Measurements from ENCODE around the gene HOXB3. TPM values are rescaled to one million over a fixed set of nuclear protein-coding genes. Genes with fewer than 3 reads are reported as not detected.
A peak's percentile ranks its signal among the peaks of the same experiment; 100 is the strongest.

Gene HOXB3
- total RNA-seq, 1 experiment from 2014 or later, result 151 TPM

DNA sequence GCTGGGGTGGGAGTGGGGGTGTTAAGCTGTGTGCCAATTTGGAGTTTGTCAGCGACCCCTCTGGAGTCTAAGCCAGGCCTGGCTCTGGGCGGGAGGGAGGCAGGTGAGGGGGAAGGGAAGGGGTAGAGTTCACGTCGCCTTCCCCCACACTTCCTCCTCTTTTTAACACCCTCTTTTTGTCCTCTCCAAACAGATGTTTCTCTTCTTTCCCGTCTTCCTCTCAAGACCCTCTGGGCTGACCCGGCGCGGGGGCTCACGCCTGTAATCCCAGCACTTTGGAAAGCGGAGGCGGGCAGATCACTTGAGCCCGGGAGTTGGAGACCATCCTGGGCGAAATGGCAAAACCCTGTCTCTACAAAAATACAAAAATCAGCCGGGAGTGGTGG, 62.5 kb downstream of the HOXB3 start:
- intact Hi-C loops (cut with micrococcal nuclease; ENCODE audit: unreplicated experiment), result no loop called here
- no peak for DNase-seq
- no peak overlapping the region for H3K4me3 Mint-ChIP-seq (ENCODE audit: low read depth, unreplicated experiment)
- peaks cover 6% of the 10 kb centered on the region for H3K4me1 Mint-ChIP-seq (ENCODE audit: low read depth, unreplicated experiment)
- no peaks in the 10 kb centered on the region for H3K9me3 Mint-ChIP-seq (ENCODE audit: low read depth, unreplicated experiment)
- CTCF ChIA-PET, result no interaction called here
- peaks cover 72% of the 10 kb centered on the region for H3K27me3 Mint-ChIP-seq (ENCODE audit: unreplicated experiment)
- H3K27ac Mint-ChIP-seq (ENCODE audit: unreplicated experiment), result no peak overlapping the region
- BruUV-seq (replicated peaks), result no TSS peak
- TF ChIP-seq, protein P1, sequence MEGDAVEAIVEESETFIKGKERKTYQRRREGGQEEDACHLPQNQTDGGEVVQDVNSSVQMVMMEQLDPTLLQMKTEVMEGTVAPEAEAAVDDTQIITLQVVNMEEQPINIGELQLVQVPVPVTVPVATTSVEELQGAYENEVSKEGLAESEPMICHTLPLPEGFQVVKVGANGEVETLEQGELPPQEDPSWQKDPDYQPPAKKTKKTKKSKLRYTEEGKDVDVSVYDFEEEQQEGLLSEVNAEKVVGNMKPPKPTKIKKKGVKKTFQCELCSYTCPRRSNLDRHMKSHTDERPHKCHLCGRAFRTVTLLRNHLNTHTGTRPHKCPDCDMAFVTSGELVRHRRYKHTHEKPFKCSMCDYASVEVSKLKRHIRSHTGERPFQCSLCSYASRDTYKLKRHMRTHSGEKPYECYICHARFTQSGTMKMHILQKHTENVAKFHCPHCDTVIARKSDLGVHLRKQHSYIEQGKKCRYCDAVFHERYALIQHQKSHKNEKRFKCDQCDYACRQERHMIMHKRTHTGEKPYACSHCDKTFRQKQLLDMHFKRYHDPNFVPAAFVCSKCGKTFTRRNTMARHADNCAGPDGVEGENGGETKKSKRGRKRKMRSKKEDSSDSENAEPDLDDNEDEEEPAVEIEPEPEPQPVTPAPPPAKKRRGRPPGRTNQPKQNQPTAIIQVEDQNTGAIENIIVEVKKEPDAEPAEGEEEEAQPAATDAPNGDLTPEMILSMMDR (IDR thresholded peaks at IDR 0.05; ENCODE audit: unreplicated experiment), result no peak
- H3K36me3 Mint-ChIP-seq (ENCODE audit: insufficient read depth, unreplicated experiment), result no peaks in the 10 kb centered on the region

DNA sequence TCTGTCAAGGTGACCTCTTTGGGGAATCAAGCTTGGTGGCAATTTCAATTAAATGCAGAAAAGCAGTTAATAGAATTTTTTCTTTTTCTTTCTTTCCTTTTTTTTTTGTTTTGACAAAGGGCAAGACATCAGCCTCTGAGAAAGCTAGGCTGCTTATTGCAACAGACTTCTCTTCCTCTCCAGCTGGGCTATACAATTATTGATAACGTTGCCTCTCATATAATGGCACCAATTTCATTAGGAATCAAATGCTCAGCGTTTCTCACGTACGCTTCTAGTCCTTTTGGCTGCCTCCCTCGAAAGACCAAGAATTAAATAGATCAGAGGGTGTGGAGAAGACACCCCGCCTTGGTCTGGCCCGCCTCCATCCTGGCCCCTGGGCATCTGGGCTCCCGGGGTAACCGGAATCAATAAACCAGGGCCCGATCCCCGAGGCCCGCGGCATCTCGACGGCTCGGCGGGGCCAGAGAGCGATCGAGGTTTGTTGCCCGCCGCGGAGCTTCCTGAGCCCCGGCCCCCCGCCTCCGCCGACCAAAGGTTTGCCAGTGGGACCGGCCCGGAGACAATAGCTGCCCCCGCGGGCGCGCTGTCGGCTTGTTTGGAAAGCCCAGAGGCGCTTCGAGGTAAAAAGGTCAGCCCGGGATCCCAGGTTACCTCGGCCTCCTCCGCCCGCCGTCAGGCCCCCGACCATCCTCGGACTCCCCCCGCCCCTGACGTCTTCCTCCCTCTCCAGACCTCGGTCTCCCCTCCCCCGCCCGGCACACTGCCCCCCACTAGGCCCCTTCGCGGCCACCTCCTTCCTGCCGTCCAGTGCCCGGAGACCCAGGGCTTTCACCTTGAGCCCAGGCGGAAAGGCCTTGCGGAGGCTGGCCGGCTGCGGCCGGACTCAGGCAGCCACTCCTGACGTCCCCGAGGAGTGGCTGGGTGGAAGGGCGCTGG, 63.2 kb downstream of the HOXB3 start:
- peaks cover 66% of the 10 kb centered on the region for H3K27me3 Mint-ChIP-seq (ENCODE audit: unreplicated experiment)
- H3K27ac Mint-ChIP-seq (ENCODE audit: unreplicated experiment), result no peak overlapping the region
- H3K36me3 Mint-ChIP-seq (ENCODE audit: insufficient read depth, unreplicated experiment), result peaks cover 4% of the 10 kb centered on the region
- CTCF ChIA-PET, result no interaction called here
- H3K4me1 Mint-ChIP-seq (ENCODE audit: low read depth, unreplicated experiment), result peaks cover 13% of the 10 kb centered on the region
- H3K9me3 Mint-ChIP-seq (ENCODE audit: low read depth, unreplicated experiment), result no peaks in the 10 kb centered on the region
- TF ChIP-seq, protein P1 (IDR thresholded peaks at IDR 0.05; ENCODE audit: unreplicated experiment), result no peak
- no peak for DNase-seq
- H3K4me3 Mint-ChIP-seq (ENCODE audit: low read depth, unreplicated experiment), result no peak overlapping the region
- intact Hi-C loops (cut with micrococcal nuclease; ENCODE audit: unreplicated experiment), result no loop called here
- BruUV-seq (replicated peaks), result no TSS peak

DNA sequence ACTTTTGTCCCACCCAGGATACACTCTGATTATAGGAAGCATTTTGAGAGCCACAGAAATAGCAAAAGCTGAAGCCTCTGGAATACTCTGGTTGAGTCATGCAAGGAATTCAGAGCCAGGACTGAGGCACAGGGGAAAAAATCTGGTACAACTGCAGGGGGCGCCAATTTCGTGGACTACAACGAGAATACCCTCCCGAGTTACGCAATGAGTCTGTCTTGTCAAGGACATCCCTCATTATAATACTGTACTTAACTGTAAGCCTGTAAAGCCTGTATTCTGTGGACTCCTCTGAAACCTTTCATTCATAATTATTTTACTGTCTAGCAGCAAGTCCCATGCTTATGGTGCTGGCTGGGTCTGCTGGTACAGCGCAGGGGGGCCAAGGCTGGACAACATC, 67.0 kb downstream of the HOXB3 start:
- TF ChIP-seq, protein P1 (IDR thresholded peaks at IDR 0.05; ENCODE audit: unreplicated experiment), result no peak
- Mint-ChIP-seq H3K36me3 (ENCODE audit: insufficient read depth, unreplicated experiment) (peaks cover 6% of the 10 kb centered on the region), H3K9me3 (ENCODE audit: low read depth, unreplicated experiment) (no peaks in the 10 kb centered on the region), H3K27ac (ENCODE audit: unreplicated experiment) (no peak overlapping the region), H3K27me3 (ENCODE audit: unreplicated experiment) (peaks cover 66% of the 10 kb centered on the region), H3K4me3 (ENCODE audit: low read depth, unreplicated experiment) (no peak overlapping the region), H3K4me1 (ENCODE audit: low read depth, unreplicated experiment) (peaks cover 16% of the 10 kb centered on the region)
- intact Hi-C loops (cut with micrococcal nuclease; ENCODE audit: unreplicated experiment), result no loop called here
- DNase-seq, result no peak
- no TSS peak for BruUV-seq (replicated peaks)
- CTCF ChIA-PET, result interaction anchor here (0.6 to 1.7 kb wide), 4 partner anchors 10 to 753 kb away, joined by 4 to 12 read pairs (median 5); no protein-coding TSS in a partner anchor

DNA sequence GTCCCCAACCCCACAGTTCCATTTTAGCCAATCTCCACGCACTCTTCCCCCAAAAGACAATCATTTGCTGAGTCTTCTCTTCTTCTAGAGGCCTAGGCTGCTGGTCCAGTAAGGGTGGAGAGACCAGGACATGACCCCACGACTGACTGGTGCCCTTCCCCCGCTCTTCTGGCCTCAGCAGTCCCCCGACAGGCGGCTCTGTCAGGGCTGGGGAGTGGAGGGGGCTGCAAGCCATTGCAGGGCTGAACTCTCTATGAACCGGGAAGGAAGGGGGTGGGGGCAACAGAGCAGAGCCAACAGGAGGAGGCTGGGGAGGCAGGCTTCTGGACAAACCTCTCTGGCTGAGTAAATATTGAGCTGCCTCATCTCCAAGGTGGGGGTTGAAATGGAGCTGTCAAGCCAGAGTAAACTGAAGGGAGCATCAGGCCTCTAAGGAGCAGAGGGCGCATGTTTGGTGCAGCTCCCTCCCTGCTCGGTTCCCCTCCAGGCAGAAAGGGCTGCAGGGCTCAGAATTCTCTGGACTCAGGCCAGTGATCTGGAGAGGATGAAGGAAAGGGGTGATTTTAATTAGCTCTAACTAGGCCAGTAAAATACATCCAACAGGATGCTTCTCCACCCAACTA, 67.9 kb downstream of the HOXB3 start:
- TF ChIP-seq, protein P1 (IDR thresholded peaks at IDR 0.05; ENCODE audit: unreplicated experiment), result no peak
- CTCF ChIA-PET, result interaction anchor here (0.6 to 1.7 kb wide), 10 partner anchors 9 to 754 kb away, joined by 3 to 12 read pairs (median 5); no protein-coding TSS in a partner anchor
- Mint-ChIP-seq H3K27me3 (ENCODE audit: unreplicated experiment) (peaks cover 66% of the 10 kb centered on the region), H3K27ac (ENCODE audit: unreplicated experiment) (peak overlapping the region; percentile 7), H3K36me3 (ENCODE audit: insufficient read depth, unreplicated experiment) (peaks cover 6% of the 10 kb centered on the region), H3K9me3 (ENCODE audit: low read depth, unreplicated experiment) (no peaks in the 10 kb centered on the region), H3K4me3 (ENCODE audit: low read depth, unreplicated experiment) (no peak overlapping the region), H3K4me1 (ENCODE audit: low read depth, unreplicated experiment) (peaks cover 16% of the 10 kb centered on the region)
- DNase-seq, result peak; percentile 76
- intact Hi-C loops (cut with micrococcal nuclease; ENCODE audit: unreplicated experiment), result no loop called here
- no TSS peak for BruUV-seq (replicated peaks)

Measured in Calu3 (cell line).